GM23338 (cell line): Measurements from ENCODE around the gene PDIA5. TPM values are rescaled to one million over a fixed set of nuclear protein-coding genes. Genes with fewer than 3 reads are reported as not detected.
A peak's percentile ranks its signal among the peaks of the same experiment; 100 is the strongest.
"Not testable (repeated sequence)": the region's sequence is repeated elsewhere in the genome, so short reads cannot be mapped to it uniquely, and the experiment has no call there.

Source experiments
- ATAC-seq: fragments of 200-7000 bp; cut with Tn5 transposase; 3 replicates; pipeline ENCODE4 v1.9.1; 2020
- DNase-seq: peaks from one replicate; pipeline ENCODE4 v3.0.0-alpha.2; 2015; ENCODE audit warnings: low spot score
- H2AFZ ChIP-seq: fragments of 200-600 bp; sonication (generic); 2 replicates; pipeline ENCODE4 v1.8.0; 2016; ENCODE audit warnings: antibody characterized with exemption, mild to moderate bottlenecking, moderate library complexity
- H3F3A ChIP-seq: fragments of 200-600 bp; sonication (generic); replicated peaks from 2 replicates; pipeline ENCODE4 v1.8.0; 2017; ENCODE audit warnings: antibody characterized with exemption, mixed run types, low read depth
- H3K27ac ChIP-seq: fragments of 200-600 bp; sonication (generic); 2 replicates; pipeline ENCODE4 v1.6.1; 2016; ENCODE audit warnings: low read depth
- H3K27me3 ChIP-seq: fragments of 200-600 bp; sonication (generic); 2 replicates; pipeline ENCODE4 v1.8.0; 2016; ENCODE audit warnings: mild to moderate bottlenecking, mixed run types, moderate library complexity; ENCODE audit not compliant: insufficient read depth
- H3K36me3 ChIP-seq: fragments of 200-600 bp; sonication (generic); 2 replicates; pipeline ENCODE4 v1.8.0; 2016; ENCODE audit warnings: mild to moderate bottlenecking; ENCODE audit not compliant: insufficient read depth
- H3K4me1 ChIP-seq: fragments of 200-600 bp; sonication (generic); 2 replicates; pipeline ENCODE4 v1.8.0; 2016; ENCODE audit warnings: mild to moderate bottlenecking, moderate library complexity; ENCODE audit not compliant: insufficient read depth
- H3K4me2 ChIP-seq: fragments of 200-600 bp; sonication (generic); 2 replicates; pipeline ENCODE4 v1.7.1; 2017; ENCODE audit warnings: mixed run types
- H3K4me3 ChIP-seq: fragments of 200-600 bp; sonication (generic); 2 replicates; pipeline ENCODE4 v1.6.1; 2016; ENCODE audit warnings: mixed run types
- H3K79me2 ChIP-seq: fragments of 200-600 bp; sonication (generic); replicated peaks from 2 replicates; pipeline ENCODE4 v1.8.0; 2017; ENCODE audit warnings: mild to moderate bottlenecking; ENCODE audit not compliant: insufficient read depth
- H3K9me2 ChIP-seq: fragments of 200-600 bp; sonication (generic); 2 replicates; pipeline ENCODE4 v1.8.0; 2017; ENCODE audit not compliant: insufficient read depth
- H4K20me1 ChIP-seq: fragments of 200-600 bp; sonication (generic); replicated peaks from 2 replicates; pipeline ENCODE4 v1.8.0; 2017; ENCODE audit warnings: mild to moderate bottlenecking; ENCODE audit not compliant: insufficient read depth
- H3K27ac Mint-ChIP-seq: 2 replicates; pipeline ENCODE4 v1.8.0; 2020; ENCODE audit warnings: inconsistent platforms, mild to moderate bottlenecking, moderate library complexity, mixed read lengths
- H3K27me3 Mint-ChIP-seq: 3 replicates; pipeline ENCODE4 v1.8.0; 2022; ENCODE audit warnings: low read depth, mild to moderate bottlenecking, moderate library complexity, mixed read lengths, inconsistent platforms; ENCODE audit not compliant: insufficient read depth, poor library complexity
- H3K36me3 Mint-ChIP-seq: 3 replicates; pipeline ENCODE4 v1.8.0; 2021; ENCODE audit warnings: low read depth, mild to moderate bottlenecking, inconsistent platforms, moderate library complexity, mixed read lengths
- H3K4me1 Mint-ChIP-seq: 3 replicates; pipeline ENCODE4 v1.8.0; 2020; ENCODE audit warnings: mild to moderate bottlenecking, inconsistent platforms, mixed read lengths
- H3K4me3 Mint-ChIP-seq: 3 replicates; pipeline ENCODE4 v1.8.0; 2021; ENCODE audit warnings: moderate library complexity, mild to moderate bottlenecking, inconsistent platforms, mixed read lengths
- H3K9me3 Mint-ChIP-seq: 3 replicates; pipeline ENCODE4 v1.8.0; 2020; ENCODE audit warnings: moderate library complexity, mild to moderate bottlenecking, inconsistent platforms, mixed read lengths
- CREB1 ChIP-seq: fragments of 250-450 bp; sonication (Bioruptor Pico); IDR thresholded peaks from 2 replicates; pipeline ENCODE4 v1.5.0; 2020; ENCODE audit warnings: low read depth, mild to moderate bottlenecking, moderate library complexity
- ETS1 ChIP-seq: IDR thresholded peaks from 2 replicates; pipeline ENCODE4 v1.6.1; 2016; ENCODE audit warnings: antibody characterized with exemption
- JUNB ChIP-seq: IDR thresholded peaks from one replicate; pipeline ENCODE4 v1.6.1; 2016; ENCODE audit warnings: antibody characterized with exemption; ENCODE audit not compliant: unreplicated experiment
- STAT1 ChIP-seq: IDR thresholded peaks from one replicate; pipeline ENCODE4 v1.6.1; 2016; ENCODE audit warnings: antibody characterized with exemption; ENCODE audit not compliant: unreplicated experiment
- ZNF114 ChIP-seq: fragments of 250-450 bp; sonication (Bioruptor Pico); IDR thresholded peaks from 2 replicates; pipeline ENCODE4 v1.5.0; 2020; ENCODE audit warnings: mild to moderate bottlenecking, moderate library complexity
- ZNF331 ChIP-seq: fragments of 250-450 bp; sonication (Bioruptor Pico); IDR thresholded peaks from 2 replicates; pipeline ENCODE4 v1.5.0; 2020; ENCODE audit warnings: low read depth, mild to moderate bottlenecking, moderate library complexity
- ZNF462 ChIP-seq: fragments of 250-450 bp; sonication (Bioruptor Pico); IDR thresholded peaks from 2 replicates; pipeline ENCODE4 v1.5.0; 2020; ENCODE audit warnings: mild to moderate bottlenecking, moderate library complexity
- polyA plus RNA-seq: library from polyadenylated mRNA; unstranded; fragments of >200 nt; fragmentation: Nextera tagmentation; extraction: Ambion mirVana; gene quantifications from 2 replicates; pipeline ENCODE4 v1.2.1, GENCODE V29; 2016
- total RNA-seq: library from RNA; depleted of rRNA; stranded (reverse); fragments of >200 nt; shearing (Covaris generic); gene quantifications from 2 replicates; pipeline ENCODE4 v1.2.3, GENCODE V29; 2014

PDIA5 gene
- total and polyA plus RNA-seq, 2 experiments from 2014 or later: 22.9 to 28.1 TPM

- Mint-ChIP-seq H3K4me3 (no peak overlapping the region), H3K4me1 (peaks cover 2% of the 10 kb centered on the region; the same call in 2 of the 3 replicates), H3K27me3 (peaks cover 3% of the 10 kb centered on the region), H3K27ac (peak overlapping the region; percentile 43; the same call in 1 of the 2 replicates), H3K9me3 (no peaks in the 10 kb centered on the region), H3K36me3 (peaks cover 25% of the 10 kb centered on the region; the same call in 2 of the 3 replicates)
- DNase-seq (no peak), ATAC-seq (no peak)
- Histone ChIP-seq H3K9me2 (no peaks in the 10 kb centered on the region), H2AFZ (no peak overlapping the region), H3K4me3 (no peak overlapping the region), H4K20me1 (no peaks in the 10 kb centered on the region; the same call in 1 of the 2 replicates), H3K79me2 (no peaks in the 10 kb centered on the region), H3K27me3 (no peaks in the 10 kb centered on the region), H3K4me1 (no peaks in the 10 kb centered on the region), H3F3A (no peaks in the 10 kb centered on the region), H3K27ac (no peak overlapping the region), H3K36me3 (no peaks in the 10 kb centered on the region; the same call in 1 of the 2 replicates), H3K4me2 (no peak overlapping the region)
- TF ChIP-seq STAT1 (no peak), ETS1 (no peak), CREB1 (CRISPR knock-in tag) (no peak)
Observed at GRCh38 chr3:123151251-123151705, 84.5 kb downstream of the PDIA5 start.

- H4K20me1 ChIP-seq, H3K27me3 Mint-ChIP-seq, H3K4me1 Mint-ChIP-seq, ATAC-seq, H3K79me2 ChIP-seq, H3K9me3 Mint-ChIP-seq, H3K27me3 ChIP-seq, H3K27ac Mint-ChIP-seq, H3K27ac ChIP-seq, H3K9me2 ChIP-seq, DNase-seq, H3F3A ChIP-seq, H3K36me3 ChIP-seq, H3K4me1 ChIP-seq, H3K4me2 ChIP-seq, H3K4me3 ChIP-seq, H3K4me3 Mint-ChIP-seq, H2AFZ ChIP-seq: not testable (repeated sequence)
- peaks cover 24% of the 10 kb centered on the region; the same call in 2 of the 3 replicates for H3K36me3 Mint-ChIP-seq
Observed at GRCh38 chr3:123151853-123152420, 85.1 kb downstream of the PDIA5 start.

GRCh38 chr3:123152687-123153086 is 85.9 kb downstream of the PDIA5 start:
- H3K9me3 Mint-ChIP-seq: no peaks in the 10 kb centered on the region
- peaks cover 2% of the 10 kb centered on the region; the same call in 2 of the 3 replicates for H3K4me1 Mint-ChIP-seq
- Histone ChIP-seq H4K20me1 (no peaks in the 10 kb centered on the region; the same call in 1 of the 2 replicates), H3K79me2 (no peaks in the 10 kb centered on the region), H3K27ac (no peak overlapping the region), H3K4me2 (no peak overlapping the region), H3K4me3 (no peak overlapping the region), H3F3A (no peaks in the 10 kb centered on the region), H3K4me1 (no peaks in the 10 kb centered on the region), H2AFZ (no peak overlapping the region), H3K27me3 (no peaks in the 10 kb centered on the region), H3K36me3 (no peaks in the 10 kb centered on the region; the same call in 1 of the 2 replicates), H3K9me2 (no peaks in the 10 kb centered on the region)
- H3K4me3 Mint-ChIP-seq: no peak overlapping the region
- peaks cover 25% of the 10 kb centered on the region; the same call in 2 of the 3 replicates for H3K36me3 Mint-ChIP-seq
- no peak for DNase-seq
- no peak overlapping the region for H3K27ac Mint-ChIP-seq
- no peak for ATAC-seq
- peaks cover 5% of the 10 kb centered on the region for H3K27me3 Mint-ChIP-seq
- no peak for TF ChIP-seq ZNF331 (CRISPR knock-in tag)
- no peak for TF ChIP-seq ZNF462 (CRISPR knock-in tag)
- no peak for TF ChIP-seq JUNB
- TF ChIP-seq ZNF114 (CRISPR knock-in tag): no peak
